NCI-H510A (cell line): ENCODE data around the gene BMF.

Experiments
- DNase-seq: peaks from one replicate; lab custom pipeline; 2025; lab: John Stamatoyannopoulos, UW

Gene BMF

GRCh38 chr15:40048211-40048792, 60.4 kb downstream of the BMF start:
- no peak for DNase-seq

- DNase-seq = peak; percentile 42
Measured at GRCh38 chr15:40047415-40048210, 61.1 kb downstream of the BMF start.

- DNase-seq = no peak
Measured at GRCh38 chr15:40046721-40047414, 61.8 kb downstream of the BMF start.

- DNase-seq = no peak
Measured at GRCh38 chr15:40045572-40046217, 63.0 kb downstream of the BMF start.

- DNase-seq = peak; percentile 65
Measured at GRCh38 chr15:40044717-40045571, 63.7 kb downstream of the BMF start.

- DNase-seq = no peak
Measured at GRCh38 chr15:40043927-40044716, 64.6 kb downstream of the BMF start.

- no peak for DNase-seq
Measured at GRCh38 chr15:40042791-40043320, 65.8 kb downstream of the BMF start.

GRCh38 chr15:40040770-40041169, 67.9 kb downstream of the BMF start:
- DNase-seq = no peak

- DNase-seq = no peak
Measured at GRCh38 chr15:40040293-40040635, 68.4 kb downstream of the BMF start.

GRCh38 chr15:40038638-40039543, 69.8 kb downstream of the BMF start, which contains the start of gene SRP14:
Gene SRP14 (minus strand): TSS chr15:40039181. CDS start chr15:40039116, 65 bp downstream.
- DNase-seq = peak; percentile 78

GRCh38 chr15:40038275-40038637, 70.4 kb downstream of the BMF start:
- no peak for DNase-seq
